IPS-11a (cell line): ENCODE measurements around the gene MRPL28.
A peak's percentile ranks its signal among the peaks of the same experiment; 100 is the strongest.
"Not testable (repeated sequence)": the region's sequence is repeated elsewhere in the genome, so short reads cannot be mapped to it uniquely, and the experiment has no call there.

Experiments
- H3K4me3 ChIP-seq: one replicate; pipeline ENCODE4 v1.5.1; 2013; ENCODE audit warnings: low read depth, low read length, control low read depth

The MRPL28 gene

GRCh38 chr16:370443-370842 lies at the start of gene MRPL28:
MRPL28 (minus strand) TSS chr16:370538; CDS start chr16:370218, 320 bp downstream.
- H3K4me3 ChIP-seq = peak within 1 kb of the TSS; percentile 50

DNA sequence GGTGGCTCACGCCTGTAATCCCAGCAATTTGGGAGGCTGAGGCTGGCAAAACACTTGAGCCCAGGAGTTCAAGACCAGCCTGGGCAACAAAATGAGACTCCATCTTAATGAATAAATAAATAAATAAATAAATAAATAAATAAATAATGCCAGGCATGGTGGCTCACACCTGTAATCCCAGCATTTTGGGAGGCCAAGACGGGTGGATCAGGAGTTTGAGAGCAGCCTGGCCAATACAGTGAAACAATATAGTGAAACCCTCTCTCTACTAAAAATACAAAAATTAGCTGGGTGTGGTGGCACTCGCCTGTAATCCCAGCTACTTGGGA lies 44.8 kb upstream of the MRPL28 start:
- H3K4me3 ChIP-seq = not testable (repeated sequence)

- H3K4me3 ChIP-seq = no peak overlapping the region
Observed at GRCh38 chr16:414395-415169, 44.2 kb upstream of the MRPL28 start.

GRCh38 chr16:411576-412265 lies 41.4 kb upstream of the MRPL28 start:
- no peak overlapping the region for H3K4me3 ChIP-seq

DNA sequence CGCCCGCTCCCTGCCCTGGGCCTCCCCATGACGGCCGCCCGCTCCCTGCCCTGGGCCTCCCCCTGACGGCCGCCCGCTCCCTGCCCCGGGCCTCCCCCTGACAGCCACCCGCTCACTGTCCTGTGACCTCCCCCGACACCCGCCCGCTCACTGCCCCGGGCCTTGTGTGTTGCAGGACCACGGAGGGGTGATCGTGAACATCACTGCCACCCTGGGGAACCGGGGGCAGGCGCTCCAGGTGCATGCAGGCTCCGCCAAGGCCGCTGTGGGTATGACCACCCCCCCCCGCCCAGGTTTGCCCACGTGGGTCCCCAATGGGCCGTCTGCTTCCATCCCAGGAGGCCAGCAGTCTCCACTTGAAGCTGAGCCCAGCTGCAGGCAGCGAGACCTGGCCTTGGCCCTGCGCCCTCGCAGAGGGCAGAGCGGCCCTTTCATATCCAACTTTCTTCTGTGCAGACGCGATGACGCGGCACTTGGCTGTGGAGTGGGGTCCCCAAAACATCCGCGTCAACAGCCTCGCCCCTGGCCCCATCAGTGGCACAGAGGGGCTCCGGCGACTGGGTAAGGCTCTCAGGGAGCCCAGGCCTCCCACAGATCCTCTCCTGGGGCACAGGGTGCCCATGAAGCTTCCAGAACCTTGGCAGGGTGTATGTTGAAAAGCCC lies 40.3 kb upstream of the MRPL28 start:
- no peak overlapping the region for H3K4me3 ChIP-seq

DNA sequence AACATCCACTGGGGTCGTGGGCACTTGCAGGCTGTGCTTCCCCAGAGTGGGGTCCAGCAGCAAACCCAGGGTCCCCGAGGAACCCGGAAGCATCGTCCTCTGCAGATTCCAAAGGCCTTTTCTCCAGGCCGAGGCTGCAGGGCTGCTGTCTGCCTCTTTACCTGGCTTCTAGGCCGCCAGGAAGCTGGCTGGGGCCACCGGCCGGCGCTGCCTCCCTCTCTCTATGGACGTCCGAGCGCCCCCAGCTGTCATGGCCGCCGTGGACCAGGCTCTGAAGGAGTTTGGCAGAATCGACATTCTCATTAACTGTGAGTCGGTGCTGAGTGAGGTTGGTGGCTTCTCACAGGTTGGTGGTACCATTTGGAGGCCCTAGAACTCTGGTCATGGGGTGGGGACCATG lies 36.9 kb upstream of the MRPL28 start:
- no peak overlapping the region for H3K4me3 ChIP-seq

- no peak overlapping the region for H3K4me3 ChIP-seq
Observed at GRCh38 chr16:405548-406506, 35.5 kb upstream of the MRPL28 start.

DNA sequence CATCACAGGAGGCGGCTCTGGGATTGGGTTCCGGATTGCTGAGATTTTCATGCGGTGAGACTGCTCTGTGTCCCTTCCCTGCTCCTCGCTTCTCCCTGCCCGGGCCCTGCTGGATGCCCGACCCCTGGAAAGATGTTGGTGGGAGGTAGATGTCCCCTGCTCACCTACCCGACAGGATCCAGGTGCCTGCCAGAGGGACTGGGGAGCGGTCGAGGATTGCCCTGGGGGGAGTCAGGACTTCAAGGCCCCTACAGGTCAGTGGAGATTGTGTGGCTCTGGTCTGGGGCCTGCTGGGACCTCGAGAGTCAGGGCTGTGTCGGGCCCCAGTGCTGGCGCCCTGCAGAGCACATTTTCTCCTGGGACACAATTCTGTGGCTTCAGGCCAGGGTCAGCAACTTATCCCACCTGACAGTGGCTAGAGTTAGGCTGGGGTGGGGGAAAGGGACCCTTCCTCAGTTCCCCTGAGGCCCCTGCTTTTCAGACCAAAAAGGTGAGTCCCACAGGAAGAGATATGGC lies 34.7 kb upstream of the MRPL28 start:
- H3K4me3 ChIP-seq = no peak overlapping the region

- H3K4me3 ChIP-seq = peak within 1 kb of the TSS; percentile 56
Observed at GRCh38 chr16:401468-402348, 31.4 kb upstream of the MRPL28 start, which contains the start of gene DECR2. DECR2 (plus strand) TSS chr16:401885; CDS start chr16:401964, 79 bp downstream.

- no peak overlapping the region for H3K4me3 ChIP-seq
Observed at GRCh38 chr16:400061-400591, 29.8 kb upstream of the MRPL28 start.

GRCh38 chr16:399340-400019 lies 29.1 kb upstream of the MRPL28 start:
- no peak overlapping the region for H3K4me3 ChIP-seq

GRCh38 chr16:398561-399339 lies 28.4 kb upstream of the MRPL28 start:
- no peak overlapping the region for H3K4me3 ChIP-seq

GRCh38 chr16:397736-398332 lies 27.5 kb upstream of the MRPL28 start:
- H3K4me3 ChIP-seq = no peak overlapping the region

GRCh38 chr16:397135-397661 lies 26.9 kb upstream of the MRPL28 start, which contains the start of gene NME4:
NME4 (plus strand) TSS chr16:397199; CDS start chr16:397223, 24 bp downstream.
- peak within 1 kb of the TSS; percentile 48 for H3K4me3 ChIP-seq

- H3K4me3 ChIP-seq = peak overlapping the region; percentile 0
Observed at GRCh38 chr16:396605-397004, 26.3 kb upstream of the MRPL28 start.

DNA sequence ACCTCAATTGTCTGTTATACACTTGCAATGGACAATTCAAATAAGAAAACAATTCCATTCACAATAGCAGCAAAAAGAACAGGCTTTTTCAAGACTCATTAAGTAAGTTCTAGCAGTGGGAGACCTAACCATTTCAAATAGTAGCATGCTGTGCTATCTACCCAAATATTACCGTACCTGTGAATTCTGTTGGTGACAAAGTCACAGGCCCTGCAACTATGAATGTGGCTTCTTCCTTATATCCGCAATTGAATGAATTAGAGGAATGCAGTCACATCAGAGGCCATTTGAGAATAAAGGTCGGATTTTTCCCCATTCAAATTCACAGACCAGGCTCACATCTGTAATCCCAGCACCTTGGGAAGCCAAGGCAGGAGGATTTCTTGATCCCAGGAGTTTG lies 25.9 kb upstream of the MRPL28 start:
- peak overlapping the region; percentile 0 for H3K4me3 ChIP-seq

- H3K4me3 ChIP-seq = no peak overlapping the region
Observed at GRCh38 chr16:392450-393030, 22.2 kb upstream of the MRPL28 start.
